WTC11 (cell line): ENCODE measurements around the gene NATD1. TPM values are rescaled to one million over a fixed set of nuclear protein-coding genes. Genes with fewer than 3 reads are reported as not detected.

ENCODE experiments used
- ATAC-seq: fragments of 200-7000 bp; cut with Tn5 transposase; 2 replicates; pipeline ENCODE4 v1.10.0; 2021; ENCODE audit warnings: mild to moderate bottlenecking, moderate library complexity
- CTCF ChIA-PET: fragments of 300-600 bp; sonication (Branson Sonifier 250); formaldehyde crosslinking; loops from one replicate; lab custom pipeline; 2021; ENCODE audit warnings: antibody characterized with exemption; lab: Charles Lee
- POLR2A ChIA-PET: fragments of 350-600 bp; sonication (Branson Sonifier 250); formaldehyde crosslinking; loops from one replicate; lab custom pipeline; 2021; ENCODE audit warnings: antibody characterized with exemption; lab: Charles Lee
- DNase-seq: peaks from one replicate; pipeline ENCODE4 v3.0.0; 2021; ENCODE audit warnings: low spot score
- H3K27ac Mint-ChIP-seq: 2 replicates; pipeline ENCODE4 v1.8.0; 2021; ENCODE audit warnings: mixed read lengths
- H3K27me3 Mint-ChIP-seq: 2 replicates; pipeline ENCODE4 v1.8.0; 2021; ENCODE audit warnings: low read depth, mild to moderate bottlenecking, moderate library complexity, mixed read lengths
- H3K36me3 Mint-ChIP-seq: 2 replicates; pipeline ENCODE4 v1.8.0; 2021; ENCODE audit warnings: mixed read lengths
- H3K4me1 Mint-ChIP-seq: 2 replicates; pipeline ENCODE4 v1.8.0; 2022; ENCODE audit warnings: mixed read lengths
- H3K4me3 Mint-ChIP-seq: 2 replicates; pipeline ENCODE4 v1.8.0; 2021; ENCODE audit warnings: mild to moderate bottlenecking, moderate library complexity, mixed read lengths
- H3K9me3 Mint-ChIP-seq: 2 replicates; pipeline ENCODE4 v1.8.0; 2021; ENCODE audit warnings: mixed read lengths
- ATF1 ChIP-seq: sonication (generic); formaldehyde crosslinking; IDR thresholded peaks from 2 replicates; pipeline ENCODE4 v1.8.1; 2023; ENCODE audit warnings: mild to moderate bottlenecking, moderate library complexity, missing genetic modification reagents
- ATF2 ChIP-seq: sonication (generic); formaldehyde crosslinking; IDR thresholded peaks from 2 replicates; pipeline ENCODE4 v1.8.1; 2022; ENCODE audit warnings: low read depth, missing genetic modification reagents, borderline replicate concordance
- GRHL2 ChIP-seq: fragments of 250-450 bp; sonication (Bioruptor Pico); IDR thresholded peaks from 2 replicates; pipeline ENCODE4 v1.8.0; 2022; ENCODE audit warnings: mild to moderate bottlenecking, moderate library complexity; ENCODE audit not compliant: insufficient replicate concordance, severe bottlenecking
- GTF2I ChIP-seq: fragments of 250-450 bp; sonication (Bioruptor Pico); conservative IDR thresholded peaks from 2 replicates; pipeline ENCODE4 v1.4.0; 2021; ENCODE audit warnings: mild to moderate bottlenecking
- MAX ChIP-seq: sonication (generic); formaldehyde crosslinking; IDR thresholded peaks from 2 replicates; pipeline ENCODE4 v1.8.0; 2022; ENCODE audit warnings: mild to moderate bottlenecking, missing genetic modification reagents
- PRRX2 ChIP-seq: fragments of 250-450 bp; sonication (Bioruptor Pico); IDR thresholded peaks from 2 replicates; pipeline ENCODE4 v1.8.0; 2021; ENCODE audit warnings: mild to moderate bottlenecking
- RELA ChIP-seq: sonication (generic); formaldehyde crosslinking; IDR thresholded peaks from 2 replicates; pipeline ENCODE4 v1.8.1; 2022; ENCODE audit warnings: missing genetic modification reagents, mild to moderate bottlenecking, borderline replicate concordance
- TEAD4 ChIP-seq: sonication (generic); formaldehyde crosslinking; IDR thresholded peaks from 2 replicates; pipeline ENCODE4 v1.8.0; 2022; ENCODE audit warnings: mild to moderate bottlenecking, missing genetic modification reagents
- ZBTB21 ChIP-seq: sonication (generic); formaldehyde crosslinking; IDR thresholded peaks from 2 replicates; pipeline ENCODE4 v1.8.1; 2023; ENCODE audit warnings: mild to moderate bottlenecking, missing genetic modification reagents, borderline replicate concordance
- ZNF121 ChIP-seq: sonication (generic); formaldehyde crosslinking; IDR thresholded peaks from 2 replicates; pipeline ENCODE4 v1.8.0; 2023; ENCODE audit warnings: missing genetic modification reagents
- ZNF232 ChIP-seq: sonication (generic); formaldehyde crosslinking; IDR thresholded peaks from 2 replicates; pipeline ENCODE4 v1.8.0; 2022; ENCODE audit warnings: mild to moderate bottlenecking, missing genetic modification reagents
- ZNF281 ChIP-seq: sonication (generic); formaldehyde crosslinking; IDR thresholded peaks from 2 replicates; pipeline ENCODE4 v1.8.0; 2023; ENCODE audit warnings: mild to moderate bottlenecking, missing genetic modification reagents
- ZNF317 ChIP-seq: sonication (generic); formaldehyde crosslinking; IDR thresholded peaks from 2 replicates; pipeline ENCODE4 v1.8.1; 2023; ENCODE audit warnings: low read depth, mild to moderate bottlenecking, moderate library complexity, missing genetic modification reagents, borderline replicate concordance
- ZNF425 ChIP-seq: fragments of 250-450 bp; sonication (Bioruptor Pico); conservative IDR thresholded peaks from 2 replicates; pipeline ENCODE4 v1.9.0; 2021; ENCODE audit warnings: mild to moderate bottlenecking
- ZNF532 ChIP-seq: fragments of 250-450 bp; sonication (Bioruptor Pico); IDR thresholded peaks from 2 replicates; pipeline ENCODE4 v1.9.0; 2021; ENCODE audit warnings: mild to moderate bottlenecking, borderline replicate concordance
- ZNF671 ChIP-seq: fragments of 250-450 bp; sonication (Bioruptor Pico); IDR thresholded peaks from 2 replicates; pipeline ENCODE4 v1.8.0; 2021; ENCODE audit warnings: mild to moderate bottlenecking
- total RNA-seq: library from RNA; stranded (reverse); gene quantifications from 3 replicates; pipeline ENCODE4 v1.2.3, GENCODE V29; 2021
- TF ChIP-seq, protein P1 (sequence below): sonication (generic); formaldehyde crosslinking; IDR thresholded peaks from 2 replicates; pipeline ENCODE4 v1.8.1; 2022; ENCODE audit warnings: mild to moderate bottlenecking, moderate library complexity, missing genetic modification reagents

Gene NATD1
- total RNA-seq, 1 experiment from 2014 or later: 10.1 TPM

GRCh38 chr17:21283482-21284318, 30.5 kb upstream of the NATD1 start:
- POLR2A ChIA-PET: no interaction called here

GRCh38 chr17:21282850-21283249, 29.6 kb upstream of the NATD1 start:
- H3K27ac Mint-ChIP-seq: no peak overlapping the region
- peak overlapping the region; percentile 8; the same call in 1 of the 2 replicates for H3K4me3 Mint-ChIP-seq
- H3K27me3 Mint-ChIP-seq: peaks cover 46% of the 10 kb centered on the region
- no peak for DNase-seq
- no peak for ATAC-seq
- ChIA-PET CTCF (no interaction called here), POLR2A (no interaction called here)
- H3K9me3 Mint-ChIP-seq: no peaks in the 10 kb centered on the region
- TF ChIP-seq ZNF317 (CRISPR knock-in tag) (no peak), TEAD4 (CRISPR knock-in tag) (no peak), ATF2 (CRISPR knock-in tag) (no peak), ZNF281 (CRISPR knock-in tag) (no peak), ATF1 (no peak), GRHL2 (CRISPR knock-in tag) (no peak), ZNF532 (CRISPR knock-in tag) (no peak), ZBTB21 (CRISPR knock-in tag) (no peak), ZNF425 (CRISPR knock-in tag) (no peak), ZNF121 (CRISPR knock-in tag) (no peak), PRRX2 (CRISPR knock-in tag) (no peak), RELA (no peak), ZNF671 (CRISPR knock-in tag) (no peak), ZNF232 (CRISPR knock-in tag) (no peak)
- TF ChIP-seq, protein P1, sequence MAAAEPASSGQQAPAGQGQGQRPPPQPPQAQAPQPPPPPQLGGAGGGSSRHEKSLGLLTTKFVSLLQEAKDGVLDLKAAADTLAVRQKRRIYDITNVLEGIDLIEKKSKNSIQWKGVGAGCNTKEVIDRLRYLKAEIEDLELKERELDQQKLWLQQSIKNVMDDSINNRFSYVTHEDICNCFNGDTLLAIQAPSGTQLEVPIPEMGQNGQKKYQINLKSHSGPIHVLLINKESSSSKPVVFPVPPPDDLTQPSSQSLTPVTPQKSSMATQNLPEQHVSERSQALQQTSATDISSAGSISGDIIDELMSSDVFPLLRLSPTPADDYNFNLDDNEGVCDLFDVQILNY (CRISPR knock-in tag): no peak
- no peaks in the 10 kb centered on the region for H3K36me3 Mint-ChIP-seq
- peaks cover 14% of the 10 kb centered on the region for H3K4me1 Mint-ChIP-seq

More at GRCh38 chr17:21283482-21284318, 30.5 kb upstream of the NATD1 start:
- Mint-ChIP-seq H3K27ac (no peak overlapping the region), H3K9me3 (no peaks in the 10 kb centered on the region), H3K27me3 (peaks cover 41% of the 10 kb centered on the region), H3K36me3 (no peaks in the 10 kb centered on the region), H3K4me3 (peak overlapping the region; percentile 86), H3K4me1 (peaks cover 14% of the 10 kb centered on the region)
- CTCF ChIA-PET: interaction anchor here (0.6 to 1.3 kb wide), 10 partner anchors 9 to 397 kb away, joined by 3 to 8 read pairs (median 4); partner anchors contain the start of gene USP22
- peak; percentile 33 for DNase-seq
- peak; percentile 1; the same call in 1 of the 2 replicates for ATAC-seq
- TF ChIP-seq MAX (CRISPR knock-in tag) (peak; percentile 26; the same call in 1 of the 2 replicates), GTF2I (0 out of 2 replicates have a peak, but pooled peaks have one; percentile 57), ATF2 (CRISPR knock-in tag) (no peak)
